H1 (cell line): ENCODE data around the gene OR52M1. TPM values are rescaled to one million over a fixed set of nuclear protein-coding genes. Genes with fewer than 3 reads are reported as not detected.

Experiments used
- CTCF ChIA-PET: fragments of 300-600 bp; sonication (Branson Sonifier 250); formaldehyde crosslinking; loops from one replicate; lab custom pipeline; 2021; ENCODE audit not compliant: partially characterized antibody; lab: Charles Lee
- POLR2A ChIA-PET: fragments of 300-600 bp; sonication (Branson Sonifier 250); formaldehyde crosslinking; loops from one replicate; lab custom pipeline; 2021; ENCODE audit warnings: inconsistent platforms; ENCODE audit not compliant: partially characterized antibody; lab: Charles Lee
- DNase-seq, 2 experiments: peaks; one replicate each; pipeline versions ENCODE4 v3.0.0 to v3.0.0-alpha.2; 2010 to 2022; ENCODE audit warnings: low spot score in 2 of 2, low read depth in 1 of 2, mixed read lengths in 1 of 2
- FAIRE-seq: peaks from 2 replicates; lab custom pipeline; 2011; peaks lifted over from hg19 to GRCh38; lab: Jason Lieb, UNC
- H2AFZ ChIP-seq: 2 replicates; pipeline ENCODE4 v1.8.1; 2012; ENCODE audit warnings: low read length, inconsistent platforms
- H2AK5ac ChIP-seq: 2 replicates; pipeline ENCODE4 v1.6.1; 2013; ENCODE audit warnings: low read depth, low read length
- H2BK120ac ChIP-seq: replicated peaks from 2 replicates; pipeline ENCODE3; 2013; ENCODE audit warnings: low read depth, low read length, inconsistent platforms
- H2BK12ac ChIP-seq: 2 replicates; pipeline ENCODE4 v1.6.1; 2013; ENCODE audit warnings: low read depth, low read length
- H2BK15ac ChIP-seq: 2 replicates; pipeline ENCODE4 v1.6.1; 2013; ENCODE audit warnings: low read length
- H2BK20ac ChIP-seq: 2 replicates; pipeline ENCODE4 v1.6.1; 2013; ENCODE audit warnings: low read length
- H2BK5ac ChIP-seq: 2 replicates; pipeline ENCODE4 v1.6.1; 2013; ENCODE audit warnings: low read depth, low read length
- H3K14ac ChIP-seq: 2 replicates; pipeline ENCODE4 v1.6.1; 2013; ENCODE audit warnings: inconsistent platforms; ENCODE audit not compliant: insufficient read length
- H3K18ac ChIP-seq: 2 replicates; pipeline ENCODE4 v1.6.1; 2013; ENCODE audit warnings: low read length; ENCODE audit errors: extremely low read depth
- H3K23ac ChIP-seq: 2 replicates; pipeline ENCODE4 v1.6.1; 2013; ENCODE audit warnings: inconsistent platforms; ENCODE audit not compliant: insufficient read length
- H3K23me2 ChIP-seq: 2 replicates; pipeline ENCODE4 v1.6.1; 2013; ENCODE audit warnings: low read depth, low read length
- H3K27ac ChIP-seq: 2 replicates; pipeline ENCODE4 v1.6.1; 2011; ENCODE audit warnings: low read depth, low read length, inconsistent platforms
- H3K27me3 ChIP-seq, 4 experiments: replicated peaks in 1 of 4; 1 replicate in 1 of 4; 2 replicates in 3 of 4; pipeline versions ENCODE4 v1.6.1 to v1.8.1; 2011 to 2013; ENCODE audit warnings: low read length in 3 of 4, mild to moderate bottlenecking in 3 of 4, inconsistent platforms in 2 of 4, mixed read lengths in 2 of 4, moderate library complexity in 1 of 4; ENCODE audit not compliant: control insufficient read depth in 3 of 4, insufficient read depth in 3 of 4; ENCODE audit errors: extremely low read depth in 1 of 4
- H3K36me3 ChIP-seq, 4 experiments: 2 replicates each; pipeline versions ENCODE4 v1.6.1 to v1.8.1; 2011 to 2013; ENCODE audit warnings: mild to moderate bottlenecking in 4 of 4, low read length in 3 of 4, moderate library complexity in 2 of 4, control low read depth in 1 of 4, inconsistent platforms in 1 of 4; ENCODE audit not compliant: insufficient read depth in 4 of 4, control insufficient read depth in 2 of 4
- H3K4ac ChIP-seq: replicated peaks from 2 replicates; pipeline ENCODE3; 2013; ENCODE audit warnings: low read length, low read depth, mixed read lengths, inconsistent platforms; ENCODE audit not compliant: insufficient read length
- H3K4me1 ChIP-seq, 4 experiments: replicated peaks in 1 of 4; 1 replicate in 1 of 4; 2 replicates in 3 of 4; pipeline versions ENCODE4 v1.6.1 to v1.8.1; 2011 to 2013; ENCODE audit warnings: low read length in 3 of 4, inconsistent platforms in 2 of 4, mixed read lengths in 1 of 4; ENCODE audit not compliant: insufficient read depth in 4 of 4, control insufficient read depth in 3 of 4
- H3K4me2 ChIP-seq, 2 experiments: 2 replicates each; pipeline versions ENCODE4 v1.6.1 to v1.8.1; 2011 to 2013; ENCODE audit warnings: low read depth in 2 of 2, low read length in 2 of 2, control low read depth in 1 of 2, inconsistent platforms in 1 of 2, mild to moderate bottlenecking in 1 of 2; ENCODE audit not compliant: insufficient read depth in 1 of 2
- H3K4me3 ChIP-seq, 4 experiments: fragments of 200-600, 300-600 bp in 1 of 4; sonication (generic), shearing (Covaris generic), sonication (Bioruptor Twin) in 1 of 4; 2 replicates each; pipeline versions ENCODE4 v1.5.1 to v1.8.1; 2011 to 2016; ENCODE audit warnings: low read length in 4 of 4, low read depth in 3 of 4, control low read depth in 2 of 4, inconsistent platforms in 2 of 4, mild to moderate bottlenecking in 2 of 4, mixed read lengths in 1 of 4, moderate library complexity in 1 of 4; ENCODE audit not compliant: insufficient read depth in 2 of 4; ENCODE audit errors: extremely low read depth in 1 of 4
- H3K56ac ChIP-seq: replicated peaks from 2 replicates; pipeline ENCODE3; 2013; ENCODE audit warnings: low read depth, mild to moderate bottlenecking, mixed read lengths, low read length, inconsistent platforms; ENCODE audit not compliant: insufficient read length
- H3K79me1 ChIP-seq: 2 replicates; pipeline ENCODE4 v1.6.1; 2013; ENCODE audit warnings: low read depth, low read length, control low read depth
- H3K79me2 ChIP-seq, 2 experiments: 2 replicates each; pipeline versions ENCODE4 v1.6.1 to v1.8.1; 2012 to 2013; ENCODE audit warnings: low read length in 2 of 2, mild to moderate bottlenecking in 2 of 2, inconsistent platforms in 1 of 2; ENCODE audit not compliant: insufficient read depth in 2 of 2, control insufficient read depth in 1 of 2
- H3K9ac ChIP-seq, 4 experiments: replicated peaks in 1 of 4; 1 replicate in 1 of 4; 2 replicates in 3 of 4; pipeline versions ENCODE4 v1.6.1 to v1.8.1; 2011 to 2013; ENCODE audit warnings: low read depth in 3 of 4, low read length in 3 of 4, control low read depth in 2 of 4, mild to moderate bottlenecking in 2 of 4, moderate library complexity in 2 of 4, inconsistent platforms in 1 of 4; ENCODE audit errors: extremely low read depth in 1 of 4
- H3K9me3 ChIP-seq, 2 experiments: 2 replicates each; pipeline versions ENCODE4 v1.6.1 to v1.8.1; 2012 to 2013; ENCODE audit warnings: mild to moderate bottlenecking in 2 of 2, moderate library complexity in 2 of 2, control low read depth in 1 of 2, inconsistent platforms in 1 of 2, low read depth in 1 of 2, low read length in 1 of 2, mixed read lengths in 1 of 2; ENCODE audit not compliant: insufficient read depth in 2 of 2
- H4K20me1 ChIP-seq, 2 experiments: replicated peaks in 1 of 2; 2 replicates each; pipeline versions ENCODE3 to v1.8.1; 2011 to 2013; ENCODE audit warnings: inconsistent platforms in 2 of 2, low read length in 2 of 2, mild to moderate bottlenecking in 1 of 2; ENCODE audit not compliant: insufficient read depth in 2 of 2, control insufficient read depth in 1 of 2
- H4K5ac ChIP-seq: 2 replicates; pipeline ENCODE4 v1.6.1; 2013; ENCODE audit warnings: low read length, low read depth, mixed read lengths, inconsistent platforms; ENCODE audit not compliant: insufficient read length
- H4K8ac ChIP-seq: 2 replicates; pipeline ENCODE4 v1.8.0; 2013; ENCODE audit warnings: mild to moderate bottlenecking, moderate library complexity, low read length, inconsistent platforms; ENCODE audit not compliant: insufficient read depth; ENCODE audit errors: extremely low read depth
- H4K91ac ChIP-seq: replicated peaks from 2 replicates; pipeline ENCODE3; 2013; ENCODE audit warnings: low read length, mixed read lengths, inconsistent platforms; ENCODE audit not compliant: insufficient read length
- CBX5 ChIP-seq: fragments of 300-800, 300-1000 bp; sonication (generic); IDR thresholded peaks from 2 replicates; pipeline ENCODE4 v1.7.1; 2016; ENCODE audit warnings: antibody characterized with exemption, low read length, low read depth
- GTF2F1 ChIP-seq: IDR thresholded peaks from 2 replicates; pipeline ENCODE4 v1.6.1; 2012; ENCODE audit warnings: low read depth, low read length, improper control_type of control experiment, borderline replicate concordance
- RNF2 ChIP-seq: fragments of 200-900, 300-1000 bp; sonication (generic); IDR thresholded peaks from 2 replicates; pipeline ENCODE4 v1.7.1; 2016; ENCODE audit warnings: borderline replicate concordance, low read depth, mild to moderate bottlenecking, antibody characterized with exemption, low read length; ENCODE audit not compliant: poor library complexity, severe bottlenecking; ENCODE audit errors: missing control alignments
- TAF7 ChIP-seq: optimal IDR thresholded peaks from 2 replicates; pipeline ENCODE3; 2011; ENCODE audit warnings: low read depth, mild to moderate bottlenecking, inconsistent platforms, low read length, moderate library complexity, borderline replicate concordance
- ZNF274 ChIP-seq: IDR thresholded peaks from 2 replicates; pipeline ENCODE4 v1.7.0; 2012; ENCODE audit warnings: low read length, borderline replicate concordance; ENCODE audit errors: extremely low read depth
- WGBS, 2 experiments: shearing (Covaris generic) in 1 of 2; methylation state at CpG; one replicate each; pipeline versions ENCODE4 v1.1.6 to v1.1.7; 2013 to 2015; ENCODE audit warnings: low lambda C conversion rate in 2 of 2, mixed read lengths in 2 of 2, inconsistent platforms in 1 of 2, low coverage in 1 of 2, missing lambda C conversion rate in 1 of 2; ENCODE audit not compliant: insufficient replicate concordance in 2 of 2, insufficient coverage in 1 of 2, insufficient read length in 1 of 2; ENCODE audit errors: extremely low coverage in 1 of 2, missing lambda C conversion rate in 1 of 2; 5-methylcytosine and 5-hydroxymethylcytosine counted together
- polyA plus RNA-seq, 7 experiments: library from polyadenylated mRNA; depleted of rRNA in 3 of 7; stranded (reverse) in 5 of 7; unstranded in 2 of 7; fragments of >200 nt in 5 of 7; fragments of 200-250 nt in 2 of 7; gene quantifications; 1 replicate in 5 of 7; 2 replicates in 1 of 7; 4 replicates in 1 of 7; pipeline versions ENCODE4 v1.2.1 to v1.2.3, GENCODE V29; 2011 to 2013; ENCODE audit warnings: missing spikeins in 2 of 7, mixed read lengths in 2 of 7
- total RNA-seq: library from RNA; stranded (reverse); fragmentation: NEBNext Ultra II Directional; extraction: Animal tissue kit (Norgen Biotek cat#: 25700); gene quantifications from 2 replicates; pipeline ENCODE4 v1.2.1, GENCODE V29; 2021

Gene OR52M1
- total and polyA plus RNA-seq, 2 of the 8 experiments (the other 6 are each of a cell fraction or from before 2014, with no cell fraction given): not detected

DNA sequence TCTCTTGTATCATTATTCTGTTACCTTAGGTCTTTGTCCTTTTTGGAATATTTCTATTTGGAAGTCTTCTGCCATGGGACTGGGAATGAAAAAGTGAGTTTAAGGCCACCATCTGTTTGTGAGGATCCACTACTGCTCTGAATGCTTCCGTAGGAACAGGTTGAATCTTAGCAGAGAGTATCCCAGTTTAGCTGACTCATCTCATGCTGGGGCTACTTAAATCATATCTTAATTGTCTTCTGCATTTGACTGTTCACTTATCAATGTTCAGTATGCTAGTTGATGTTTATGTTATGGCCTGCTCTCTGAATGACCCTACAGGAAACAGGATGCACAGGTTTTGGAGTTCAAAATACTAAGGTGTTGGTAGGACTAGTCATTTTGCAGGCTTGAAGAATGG is 35.1 kb downstream of the OR52M1 start:
- Histone ChIP-seq H3K14ac (no peak overlapping the region), H2BK5ac (no peak overlapping the region), H2BK15ac (no peak overlapping the region), H4K8ac (no peak overlapping the region), H2BK12ac (no peak overlapping the region), H3K56ac (no peak overlapping the region), H2AK5ac (no peak overlapping the region), H3K23me2 (no peaks in the 10 kb centered on the region), H2BK20ac (no peak overlapping the region), H3K79me1 (no peaks in the 10 kb centered on the region), H3K36me3 (no peaks in the 10 kb centered on the region), H3K79me2 (no peaks in the 10 kb centered on the region), H3K4me2 (no peak overlapping the region), H4K91ac (no peak overlapping the region), H3K4me1 (no peaks in the 10 kb centered on the region; a peak in 1 of 7 replicates), H3K27ac (no peak overlapping the region), H2BK120ac (no peak overlapping the region), H2AFZ (no peak overlapping the region), H3K9ac (no peak overlapping the region), H3K18ac (no peak overlapping the region), H3K4me3 (no peak overlapping the region), H3K4ac (no peak overlapping the region), H4K20me1 (no peaks in the 10 kb centered on the region), H4K5ac (no peak overlapping the region), H3K9me3 (no peaks in the 10 kb centered on the region), H3K27me3 (no peaks in the 10 kb centered on the region), H3K23ac (no peak overlapping the region)
- ChIA-PET CTCF (interaction anchor here (1.4 to 5.3 kb wide), 2 partner anchors 40 to 393 kb away, joined by 4 to 20 read pairs; no protein-coding TSS in a partner anchor), POLR2A (no interaction called here)
- FAIRE-seq (no peak), DNase-seq (no peak)
- 100% methylated on average over 1 of the region's 1 CpG; no CpG with 5 or more reads in 1 of the 2 experiments for WGBS, 2 experiments
- no peak for TF ChIP-seq CBX5
- TF ChIP-seq GTF2F1: no peak
- TF ChIP-seq TAF7: no peak
- TF ChIP-seq ZNF274: no peak
- TF ChIP-seq RNF2: no peak
